Caco-2 (cell line): Measurements from ENCODE around the gene ZNF638. TPM values are rescaled to one million over a fixed set of nuclear protein-coding genes. Genes with fewer than 3 reads are reported as not detected.

Experiments used
- BruUV-seq: library from RNA; stranded (reverse); fragments of 400-500 nt; replicated peaks from 2 replicates; lab custom pipeline; 2021; lab: Mats Ljungman, UMichigan
- CTCF ChIA-PET: fragments of 300-600 bp; sonication (Branson Sonifier 250); formaldehyde crosslinking; loops from one replicate; lab custom pipeline; 2022; ENCODE audit warnings: antibody characterized with exemption; lab: Charles Lee
- POLR2A ChIA-PET: fragments of 300-600 bp; sonication (Branson Sonifier 250); formaldehyde crosslinking; loops from one replicate; lab custom pipeline; 2022; ENCODE audit warnings: antibody characterized with exemption; lab: Charles Lee
- DNase-seq, 2 experiments: peaks; one replicate each; pipeline versions ENCODE4 v3.0.0 to v3.0.0-alpha.2; 2020 to 2022
- H3K27me3 ChIP-seq: replicated peaks from 2 replicates; pipeline ENCODE4 v1.6.0; 2011; ENCODE audit warnings: low read length; ENCODE audit not compliant: control insufficient read depth, insufficient read depth
- H3K36me3 ChIP-seq: 2 replicates; pipeline ENCODE4 v1.5.1; 2011; ENCODE audit warnings: low read length; ENCODE audit not compliant: control insufficient read depth, insufficient read depth
- H3K4me1 ChIP-seq: fragments of 250-450 bp; sonication (Bioruptor Pico); 2 replicates; pipeline ENCODE4 v1.5.1; 2020; ENCODE audit warnings: mild to moderate bottlenecking
- H3K4me3 ChIP-seq: 2 replicates; pipeline ENCODE4 v1.5.1; 2011; ENCODE audit warnings: low read depth, mild to moderate bottlenecking, control low read depth, low read length
- H3K9me3 ChIP-seq: fragments of 250-450 bp; sonication (Bioruptor Pico); 2 replicates; pipeline ENCODE4 v1.5.1; 2020; ENCODE audit warnings: mild to moderate bottlenecking, moderate library complexity
- H3K27ac Mint-ChIP-seq: one replicate; pipeline ENCODE4 v1.8.0; 2022; ENCODE audit warnings: mixed read lengths; ENCODE audit not compliant: unreplicated experiment
- H3K27me3 Mint-ChIP-seq: one replicate; pipeline ENCODE4 v1.8.0; 2022; ENCODE audit warnings: mixed read lengths; ENCODE audit not compliant: insufficient read depth, unreplicated experiment
- H3K36me3 Mint-ChIP-seq: one replicate; pipeline ENCODE4 v1.8.0; 2022; ENCODE audit warnings: mild to moderate bottlenecking, mixed read lengths; ENCODE audit not compliant: insufficient read depth, unreplicated experiment
- H3K4me1 Mint-ChIP-seq: one replicate; pipeline ENCODE4 v1.8.0; 2022; ENCODE audit warnings: low read depth, mixed read lengths; ENCODE audit not compliant: unreplicated experiment
- H3K4me3 Mint-ChIP-seq: one replicate; pipeline ENCODE4 v1.8.0; 2022; ENCODE audit warnings: mild to moderate bottlenecking, moderate library complexity, mixed read lengths; ENCODE audit not compliant: unreplicated experiment
- H3K9me3 Mint-ChIP-seq: one replicate; pipeline ENCODE4 v1.8.0; 2022; ENCODE audit warnings: mixed read lengths; ENCODE audit not compliant: unreplicated experiment
- CTCF ChIP-seq, 2 experiments: fragments of 200-600 bp in 1 of 2; IDR thresholded peaks; 1 replicate in 1 of 2; 2 replicates in 1 of 2; pipeline versions ENCODE4 v1.5.1 to v1.8.0; 2011 to 2022; ENCODE audit warnings: antibody characterized with exemption in 1 of 2, control low read depth in 1 of 2, inconsistent platforms in 1 of 2, low read depth in 1 of 2, low read length in 1 of 2, mild to moderate bottlenecking in 1 of 2, moderate library complexity in 1 of 2; ENCODE audit not compliant: insufficient read depth in 1 of 2, severe bottlenecking in 1 of 2, unreplicated experiment in 1 of 2
- intact Hi-C: fragments of 100-400 bp; cut with micrococcal nuclease; formaldehyde crosslinking; loops from one replicate; pipeline ENCODE4 v1.10.0; 2022; ENCODE audit not compliant: unreplicated experiment
- total RNA-seq: library from RNA; stranded (reverse); gene quantifications from 2 replicates; pipeline ENCODE4 v1.2.3, GENCODE V29; 2022

The ZNF638 gene
- total RNA-seq, 1 experiment from 2014 or later: 133 TPM

- Histone ChIP-seq H3K9me3 (no peaks in the 10 kb centered on the region), H3K4me3 (no peak overlapping the region), H3K36me3 (no peaks in the 10 kb centered on the region), H3K4me1 (no peaks in the 10 kb centered on the region), H3K27me3 (no peaks in the 10 kb centered on the region)
- Mint-ChIP-seq H3K27ac (no peak overlapping the region), H3K9me3 (peaks cover 10% of the 10 kb centered on the region), H3K36me3 (peaks cover 29% of the 10 kb centered on the region), H3K4me1 (peaks cover 33% of the 10 kb centered on the region), H3K4me3 (no peak overlapping the region), H3K27me3 (no peaks in the 10 kb centered on the region)
- CTCF ChIA-PET: interaction anchor here (0.6 kb wide), 1 partner anchor 120 kb away, joined by 10 read pairs; no protein-coding TSS in a partner anchor
- no TSS peak for BruUV-seq
- POLR2A ChIA-PET: no interaction called here
- no peak for TF ChIP-seq CTCF (IDR thresholded peaks at IDR 0.05; ENCODE audit: insufficient read depth in 1 of 2, low read depth in 1 of 2, low read length in 1 of 2, severe bottlenecking in 1 of 2, unreplicated experiment in 1 of 2)
- no peak for DNase-seq
- intact Hi-C loops: no loop called here
Measured at GRCh38 chr2:71446505-71446904, 114.9 kb downstream of the ZNF638 start.

DNA sequence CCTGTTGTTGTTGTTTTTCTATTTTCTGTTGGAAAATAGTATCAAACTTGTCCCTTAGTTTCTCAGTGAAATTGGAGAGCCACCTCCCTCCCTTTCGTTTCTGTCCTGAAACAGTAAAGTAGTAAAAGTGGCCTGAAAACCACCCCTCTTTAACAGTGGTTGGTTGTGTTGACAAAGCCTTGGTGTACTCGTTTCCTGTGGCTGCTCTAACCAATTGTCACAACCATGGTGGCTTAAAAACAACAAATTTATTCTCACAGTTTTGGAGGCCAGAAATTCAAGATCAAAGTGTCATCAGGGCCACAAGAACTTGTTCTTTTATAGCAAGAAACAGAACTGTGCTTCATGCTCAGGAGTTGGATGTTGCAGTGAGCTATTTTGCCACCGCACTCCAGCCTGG, 117.8 kb downstream of the ZNF638 start:
- Mint-ChIP-seq H3K36me3 (peaks cover 6% of the 10 kb centered on the region), H3K4me3 (no peak overlapping the region), H3K9me3 (no peaks in the 10 kb centered on the region), H3K27ac (no peak overlapping the region), H3K27me3 (no peaks in the 10 kb centered on the region), H3K4me1 (peaks cover 33% of the 10 kb centered on the region)
- no peaks in the 10 kb centered on the region for H3K9me3 ChIP-seq
- intact Hi-C loops: no loop called here
- H3K4me1 ChIP-seq: peaks cover 5% of the 10 kb centered on the region; the same call in 1 of the 2 replicates
- H3K4me3 ChIP-seq: no peak overlapping the region
- TF ChIP-seq CTCF (IDR thresholded peaks at IDR 0.05; ENCODE audit: insufficient read depth in 1 of 2, low read depth in 1 of 2, low read length in 1 of 2, severe bottlenecking in 1 of 2, unreplicated experiment in 1 of 2): no peak
- no peaks in the 10 kb centered on the region for H3K36me3 ChIP-seq
- no peaks in the 10 kb centered on the region for H3K27me3 ChIP-seq
- CTCF ChIA-PET: interaction anchor here (1.6 kb wide), 1 partner anchor 12 kb away, joined by 3 read pairs; no protein-coding TSS in a partner anchor
- POLR2A ChIA-PET: no interaction called here
- no peak for DNase-seq
- BruUV-seq: no TSS peak

- no peak for DNase-seq
- no peak for TF ChIP-seq CTCF (IDR thresholded peaks at IDR 0.05; ENCODE audit: insufficient read depth in 1 of 2, low read depth in 1 of 2, low read length in 1 of 2, severe bottlenecking in 1 of 2, unreplicated experiment in 1 of 2)
- Mint-ChIP-seq H3K36me3 (no peaks in the 10 kb centered on the region), H3K9me3 (no peaks in the 10 kb centered on the region), H3K4me3 (no peak overlapping the region), H3K27me3 (no peaks in the 10 kb centered on the region), H3K4me1 (peaks cover 28% of the 10 kb centered on the region), H3K27ac (no peak overlapping the region)
- POLR2A ChIA-PET: no interaction called here
- Histone ChIP-seq H3K4me1 (peaks cover 16% of the 10 kb centered on the region), H3K27me3 (no peaks in the 10 kb centered on the region), H3K9me3 (no peaks in the 10 kb centered on the region), H3K4me3 (no peak overlapping the region), H3K36me3 (no peaks in the 10 kb centered on the region)
- intact Hi-C loops: loop anchor here (2.0 kb wide), 1 partner anchor 59 kb away; no protein-coding TSS in a partner anchor
- CTCF ChIA-PET: interaction anchor here (1.2 kb wide), 1 partner anchor 10 kb away, joined by 3 read pairs; no protein-coding TSS in a partner anchor
- no TSS peak for BruUV-seq
Measured at GRCh38 chr2:71451705-71452104, 120.1 kb downstream of the ZNF638 start.
